ENCODE measurements around the gene DISC1. TPM values are rescaled to one million over a fixed set of nuclear protein-coding genes. Genes with fewer than 3 reads are reported as not detected.
A peak's percentile ranks its signal among the peaks of the same experiment; 100 is the strongest.
"Not testable (repeated sequence)": the region's sequence is repeated elsewhere in the genome, so short reads cannot be mapped to it uniquely, and the experiment has no call there.

DISC1 gene
- total and polyA plus RNA-seq, 7 experiments from 2014 or later = 7.8 to 33.8 (median 17.1) TPM

DNA sequence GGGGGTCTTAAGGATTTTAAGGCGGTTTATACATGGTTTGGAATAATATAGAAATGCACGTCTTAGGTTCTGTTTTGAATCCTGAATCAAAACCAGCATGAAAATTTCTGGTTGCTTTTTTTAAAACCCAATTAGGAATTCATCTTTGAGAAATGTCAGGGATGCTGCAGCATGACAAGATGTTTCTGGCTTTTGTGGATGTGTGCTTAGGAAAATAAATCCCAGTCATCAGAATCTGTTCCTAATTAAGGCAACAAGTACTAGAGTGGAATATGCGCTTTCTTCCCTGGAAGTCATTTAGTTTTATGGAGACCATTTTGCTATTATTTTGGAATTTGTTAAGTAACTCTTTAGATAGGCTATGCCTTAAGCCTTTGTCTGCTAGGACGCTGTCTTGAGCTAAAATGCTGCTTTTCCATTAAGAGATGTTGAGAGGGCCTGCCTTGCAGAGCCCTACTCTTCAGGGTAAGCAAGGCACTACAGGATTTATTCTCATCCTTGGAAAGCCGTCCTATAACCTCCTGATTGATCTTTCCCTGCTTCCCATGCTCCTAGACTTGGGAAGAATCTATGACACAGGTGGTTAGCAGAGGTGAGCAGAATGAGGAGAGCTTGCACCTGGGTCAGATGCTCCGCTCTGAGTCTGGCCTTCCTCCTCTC, 332.8 kb downstream of the DISC1 start:
- H3K36me3 ChIP-seq (ENCODE audit: control insufficient read depth in 2 of 3, insufficient read depth in 3 of 3, low read length in 3 of 3) = peaks cover 0 to 23% (median 0%) of the 10 kb centered on the region in 3 experiments
- no peak for ATAC-seq
- ChIA-PET CTCF (interaction anchor here (0.6 kb wide), 1 partner anchor 70 kb away, joined by 3 read pairs; no protein-coding TSS in a partner anchor), POLR2A (no interaction called here)
- no peaks in the 10 kb centered on the region for H3K27me3 ChIP-seq (ENCODE audit: control insufficient read depth in 2 of 2, insufficient read depth in 2 of 2, low read length in 2 of 2)
- no peak overlapping the region for H3K4me3 ChIP-seq (ENCODE audit: low read length)
- H3K9me3 ChIP-seq (ENCODE audit: control insufficient read depth in 2 of 3, low read length in 3 of 3) = no peaks in the 10 kb centered on the region
- peaks cover 11 to 86% (median 78%) of the 10 kb centered on the region in 5 donors for H3K36me3 Mint-ChIP-seq
- peaks cover 0 to 4% (median 0%) of the 10 kb centered on the region in 7 donors for H3K4me1 Mint-ChIP-seq
- no peaks in the 10 kb centered on the region for H3K27me3 Mint-ChIP-seq
- H3K4me3 Mint-ChIP-seq = no peak overlapping the region
- intact Hi-C loops (cut with micrococcal nuclease) = no loop called here
- no peak overlapping the region for H3K27ac Mint-ChIP-seq
- no peak overlapping the region for H3K27ac ChIP-seq (ENCODE audit: low read depth, low read length)
- peaks cover 0 to 17% (median 5%) of the 10 kb centered on the region in 11 donors for H3K9me3 Mint-ChIP-seq
- no peaks in the 10 kb centered on the region for H3K4me1 ChIP-seq (ENCODE audit: control insufficient read depth in 2 of 2, insufficient read depth in 2 of 2, low read length in 2 of 2)
- DNase-seq = no peak

DNA sequence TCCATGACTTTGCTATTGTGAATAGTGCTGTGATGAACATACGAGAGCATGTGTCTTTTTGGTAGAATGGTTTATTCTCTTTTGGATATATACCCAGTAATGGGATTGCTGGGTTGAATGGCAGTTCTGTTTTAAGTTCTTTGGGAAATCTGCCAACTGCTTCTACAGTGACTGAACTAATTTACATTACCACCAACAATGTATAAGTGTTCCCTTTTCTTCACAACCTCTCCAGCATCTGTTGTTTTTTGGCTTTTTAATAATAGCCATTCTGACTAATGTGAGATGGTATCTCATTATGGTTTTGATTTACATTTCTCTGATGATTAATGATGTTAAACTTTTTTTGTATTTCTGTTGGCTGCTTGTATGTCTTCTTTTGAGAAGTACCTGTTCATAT, 335.2 kb downstream of the DISC1 start:
- H3K4me3 ChIP-seq (ENCODE audit: low read length); CTCF ChIA-PET; H3K9me3 Mint-ChIP-seq; H3K4me1 ChIP-seq (ENCODE audit: control insufficient read depth in 2 of 2, insufficient read depth in 2 of 2, low read length in 2 of 2); intact Hi-C loops (cut with micrococcal nuclease); H3K27me3 Mint-ChIP-seq; ATAC-seq; H3K9me3 ChIP-seq (ENCODE audit: control insufficient read depth in 2 of 3, low read length in 3 of 3); H3K27ac Mint-ChIP-seq; DNase-seq; H3K4me3 Mint-ChIP-seq; H3K27ac ChIP-seq (ENCODE audit: low read depth, low read length); H3K27me3 ChIP-seq (ENCODE audit: control insufficient read depth in 2 of 2, insufficient read depth in 2 of 2, low read length in 2 of 2); POLR2A ChIA-PET: not testable (repeated sequence)
- peaks cover 7 to 89% (median 69%) of the 10 kb centered on the region in 5 donors for H3K36me3 Mint-ChIP-seq
- H3K4me1 Mint-ChIP-seq = peaks cover 0 to 12% (median 0%) of the 10 kb centered on the region in 7 donors
- peaks cover 0 to 25% (median 0%) of the 10 kb centered on the region in 3 experiments for H3K36me3 ChIP-seq (ENCODE audit: control insufficient read depth in 2 of 3, insufficient read depth in 3 of 3, low read length in 3 of 3)

DNA sequence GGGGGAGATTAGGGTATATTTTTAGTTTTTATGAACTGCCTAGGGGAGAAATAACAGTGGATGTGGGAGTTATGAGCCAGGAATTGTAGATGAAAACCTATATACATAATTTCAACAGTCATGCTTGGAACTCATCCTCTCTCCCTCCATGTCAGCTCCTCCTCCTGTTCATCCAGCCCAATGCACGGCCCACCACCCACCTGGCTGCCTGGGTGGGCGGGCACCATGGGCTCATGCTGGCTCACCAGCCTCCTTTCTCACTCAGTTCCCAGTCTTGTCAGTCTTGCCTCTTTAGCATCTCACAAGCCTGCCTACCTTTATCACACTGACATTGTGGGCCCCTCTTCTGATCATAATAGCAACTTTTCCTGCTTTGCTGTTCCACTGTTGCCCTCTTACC, 336.0 kb downstream of the DISC1 start:
- Histone ChIP-seq H3K4me3 (ENCODE audit: low read length) (no peak overlapping the region), H3K36me3 (ENCODE audit: control insufficient read depth in 2 of 3, insufficient read depth in 3 of 3, low read length in 3 of 3) (peaks cover 0 to 25% (median 0%) of the 10 kb centered on the region in 3 experiments), H3K4me1 (ENCODE audit: control insufficient read depth in 2 of 2, insufficient read depth in 2 of 2, low read length in 2 of 2) (no peaks in the 10 kb centered on the region), H3K27ac (ENCODE audit: low read depth, low read length) (no peak overlapping the region), H3K27me3 (ENCODE audit: control insufficient read depth in 2 of 2, insufficient read depth in 2 of 2, low read length in 2 of 2) (no peaks in the 10 kb centered on the region), H3K9me3 (ENCODE audit: control insufficient read depth in 2 of 3, low read length in 3 of 3) (no peaks in the 10 kb centered on the region)
- CTCF ChIA-PET = no interaction called here
- Mint-ChIP-seq H3K4me3 (no peak overlapping the region), H3K4me1 (peaks cover 0 to 12% (median 0%) of the 10 kb centered on the region in 7 donors), H3K27ac (no peak overlapping the region), H3K27me3 (no peaks in the 10 kb centered on the region), H3K36me3 (peaks cover 7 to 85% (median 68%) of the 10 kb centered on the region in 5 donors), H3K9me3 (peaks cover 0 to 4% (median 0%) of the 10 kb centered on the region in 11 donors)
- DNase-seq (no peak), ATAC-seq (no peak)
- intact Hi-C loops (cut with micrococcal nuclease) = no loop called here
- POLR2A ChIA-PET = no interaction called here

DNA sequence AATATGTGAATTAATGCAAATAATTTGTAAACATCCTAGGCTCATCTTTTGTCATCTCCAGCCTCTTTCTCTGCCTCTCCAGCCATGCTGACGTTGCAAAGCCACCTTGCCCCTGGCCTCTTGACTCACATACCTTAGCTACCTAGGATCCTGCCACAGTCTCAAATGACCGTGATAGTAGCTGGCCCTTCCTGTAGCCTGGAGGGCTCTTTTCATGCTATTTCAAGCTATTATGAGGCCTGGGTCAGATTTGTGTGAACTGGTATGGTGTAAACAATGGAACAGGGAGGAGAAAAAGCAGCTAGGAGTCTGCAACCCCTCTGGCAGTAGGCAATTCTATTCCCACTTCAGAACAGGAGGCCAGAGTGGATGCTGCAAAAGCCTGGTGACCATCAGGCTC, 337.7 kb downstream of the DISC1 start:
- H3K27me3 Mint-ChIP-seq = no peaks in the 10 kb centered on the region
- H3K9me3 Mint-ChIP-seq = peaks cover 0 to 4% (median 0%) of the 10 kb centered on the region in 11 donors
- intact Hi-C loops (cut with micrococcal nuclease) = no loop called here
- Histone ChIP-seq H3K4me1 (ENCODE audit: control insufficient read depth in 2 of 2, insufficient read depth in 2 of 2, low read length in 2 of 2) (no peaks in the 10 kb centered on the region), H3K9me3 (ENCODE audit: control insufficient read depth in 2 of 3, low read length in 3 of 3) (no peaks in the 10 kb centered on the region), H3K36me3 (ENCODE audit: control insufficient read depth in 2 of 3, insufficient read depth in 3 of 3, low read length in 3 of 3) (peaks cover 0 to 25% (median 0%) of the 10 kb centered on the region in 3 experiments), H3K4me3 (ENCODE audit: low read length) (no peak overlapping the region), H3K27ac (ENCODE audit: low read depth, low read length) (no peak overlapping the region), H3K27me3 (ENCODE audit: control insufficient read depth in 2 of 2, insufficient read depth in 2 of 2, low read length in 2 of 2) (no peaks in the 10 kb centered on the region)
- DNase-seq (no peak), ATAC-seq (no peak)
- POLR2A ChIA-PET = no interaction called here
- H3K27ac Mint-ChIP-seq = peak overlapping the region in 1 of 9 donors; percentile 39
- H3K36me3 Mint-ChIP-seq = peaks cover 10 to 87% (median 65%) of the 10 kb centered on the region in 5 donors
- H3K4me3 Mint-ChIP-seq = peak overlapping the region in 1 of 10 donors; percentile 35
- CTCF ChIA-PET = no interaction called here
- H3K4me1 Mint-ChIP-seq = peaks cover 0 to 12% (median 0%) of the 10 kb centered on the region in 7 donors

DNA sequence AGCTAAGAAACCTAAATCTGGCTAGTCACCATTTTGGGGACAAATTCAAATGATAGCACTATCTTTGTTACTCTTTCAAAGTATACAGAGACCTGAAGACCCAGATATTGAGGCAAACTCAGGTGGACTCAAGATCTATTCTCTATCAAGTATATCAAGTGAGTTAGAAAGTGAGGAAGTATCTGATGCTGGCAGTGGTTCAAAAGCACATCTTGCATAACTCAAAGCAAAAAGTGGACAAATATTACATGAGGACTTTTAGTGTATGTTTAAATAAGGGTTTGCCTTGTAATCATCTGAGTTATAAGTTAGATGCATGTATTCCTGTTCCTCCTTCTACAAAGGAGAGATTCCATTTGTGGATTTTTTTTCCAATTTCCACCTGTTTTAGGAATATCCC, 338.4 kb downstream of the DISC1 start:
- Mint-ChIP-seq H3K4me3 (no peak overlapping the region), H3K9me3 (peaks cover 0 to 4% (median 0%) of the 10 kb centered on the region in 11 donors), H3K4me1 (peaks cover 0 to 12% (median 0%) of the 10 kb centered on the region in 7 donors), H3K27ac (peak overlapping the region in 1 of 9 donors; percentile 77), H3K27me3 (no peaks in the 10 kb centered on the region), H3K36me3 (peaks cover 7 to 84% (median 58%) of the 10 kb centered on the region in 5 donors)
- ATAC-seq (no peak), DNase-seq (no peak)
- Histone ChIP-seq H3K9me3 (ENCODE audit: control insufficient read depth in 2 of 3, low read length in 3 of 3) (no peaks in the 10 kb centered on the region), H3K27ac (ENCODE audit: low read depth, low read length) (no peak overlapping the region), H3K4me3 (ENCODE audit: low read length) (no peak overlapping the region), H3K4me1 (ENCODE audit: control insufficient read depth in 2 of 2, insufficient read depth in 2 of 2, low read length in 2 of 2) (no peaks in the 10 kb centered on the region), H3K27me3 (ENCODE audit: control insufficient read depth in 2 of 2, insufficient read depth in 2 of 2, low read length in 2 of 2) (no peaks in the 10 kb centered on the region), H3K36me3 (ENCODE audit: control insufficient read depth in 2 of 3, insufficient read depth in 3 of 3, low read length in 3 of 3) (peaks cover 0 to 20% (median 0%) of the 10 kb centered on the region in 3 experiments)
- CTCF ChIA-PET = no interaction called here
- POLR2A ChIA-PET = no interaction called here
- intact Hi-C loops (cut with micrococcal nuclease) = no loop called here

DNA sequence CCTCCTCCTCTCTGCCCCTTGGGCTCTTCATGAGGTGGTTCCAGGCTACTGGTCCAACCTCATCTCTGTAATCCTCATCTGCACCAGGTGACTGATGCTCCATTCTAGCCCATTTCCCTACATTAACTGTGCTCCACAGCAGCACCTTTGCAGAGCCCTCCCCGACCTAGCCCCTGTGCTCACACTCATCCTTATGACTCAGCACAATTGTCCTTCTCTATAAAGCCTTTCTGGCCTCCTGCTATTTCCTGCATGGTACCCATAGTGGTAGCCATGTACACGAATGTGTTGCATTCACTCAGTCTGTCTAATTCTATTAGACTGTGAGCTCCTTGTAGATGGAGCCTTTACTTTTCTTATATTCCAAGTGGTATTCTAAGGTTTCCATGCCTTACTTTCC, 339.0 kb downstream of the DISC1 start:
- H3K27me3 Mint-ChIP-seq = no peaks in the 10 kb centered on the region
- H3K4me1 ChIP-seq (ENCODE audit: control insufficient read depth in 2 of 2, insufficient read depth in 2 of 2, low read length in 2 of 2) = no peaks in the 10 kb centered on the region
- H3K27ac ChIP-seq (ENCODE audit: low read depth, low read length) = no peak overlapping the region
- DNase-seq (no peak), ATAC-seq (no peak)
- peaks cover 0 to 19% (median 0%) of the 10 kb centered on the region in 3 experiments for H3K36me3 ChIP-seq (ENCODE audit: control insufficient read depth in 2 of 3, insufficient read depth in 3 of 3, low read length in 3 of 3)
- POLR2A ChIA-PET = no interaction called here
- peaks cover 0 to 12% (median 5%) of the 10 kb centered on the region in 7 donors for H3K4me1 Mint-ChIP-seq
- intact Hi-C loops (cut with micrococcal nuclease) = no loop called here
- H3K36me3 Mint-ChIP-seq = peaks cover 7 to 84% (median 63%) of the 10 kb centered on the region in 5 donors
- no peak overlapping the region for H3K4me3 Mint-ChIP-seq
- peaks cover 0 to 4% (median 0%) of the 10 kb centered on the region in 11 donors for H3K9me3 Mint-ChIP-seq
- CTCF ChIA-PET = no interaction called here
- H3K4me3 ChIP-seq (ENCODE audit: low read length) = no peak overlapping the region
- no peaks in the 10 kb centered on the region for H3K9me3 ChIP-seq (ENCODE audit: control insufficient read depth in 2 of 3, low read length in 3 of 3)
- peak overlapping the region in 1 of 9 donors; percentile 77 for H3K27ac Mint-ChIP-seq
- H3K27me3 ChIP-seq (ENCODE audit: control insufficient read depth in 2 of 2, insufficient read depth in 2 of 2, low read length in 2 of 2) = no peaks in the 10 kb centered on the region

DNA sequence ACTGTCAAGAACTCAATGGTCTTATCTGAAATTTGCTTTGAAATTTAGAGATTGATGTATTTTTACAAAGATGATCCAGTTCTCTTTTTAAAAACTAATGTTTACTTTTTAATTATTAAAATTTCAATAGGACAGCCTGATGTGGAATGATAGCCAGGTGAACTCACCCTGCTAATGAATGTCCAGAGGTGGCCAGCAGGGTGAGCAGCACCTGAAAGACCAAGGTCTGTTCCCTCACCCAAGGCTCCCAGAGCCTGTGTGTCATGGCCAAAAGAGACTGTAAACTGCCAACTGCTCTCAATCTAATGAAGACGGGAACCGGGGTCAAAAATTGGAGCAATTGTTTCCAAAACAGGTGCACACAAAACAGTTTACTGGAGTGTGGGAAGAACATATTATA, 340.4 kb downstream of the DISC1 start:
- peaks cover 7 to 83% (median 65%) of the 10 kb centered on the region in 5 donors for H3K36me3 Mint-ChIP-seq
- H3K9me3 ChIP-seq (ENCODE audit: control insufficient read depth in 2 of 3, low read length in 3 of 3) = no peaks in the 10 kb centered on the region

More for the DNA sequence above, 340.4 kb downstream of the DISC1 start:
- Mint-ChIP-seq H3K9me3 (peaks cover 0 to 6% (median 0%) of the 10 kb centered on the region in 11 donors), H3K27me3 (no peaks in the 10 kb centered on the region), H3K4me1 (peaks cover 5 to 22% (median 13%) of the 10 kb centered on the region in 7 donors), H3K27ac (peak overlapping the region in 1 of 9 donors; percentile 39), H3K4me3 (no peak overlapping the region)
- ChIA-PET POLR2A (no interaction called here), CTCF (no interaction called here)
- no peak for ATAC-seq
- no peak overlapping the region for H3K27ac ChIP-seq (ENCODE audit: low read depth, low read length)
- no peak for DNase-seq
- H3K27me3 ChIP-seq (ENCODE audit: control insufficient read depth in 2 of 2, insufficient read depth in 2 of 2, low read length in 2 of 2) = no peaks in the 10 kb centered on the region
- peaks cover 0 to 12% (median 0%) of the 10 kb centered on the region in 3 experiments for H3K36me3 ChIP-seq (ENCODE audit: control insufficient read depth in 2 of 3, insufficient read depth in 3 of 3, low read length in 3 of 3)
- no peak overlapping the region for H3K4me3 ChIP-seq (ENCODE audit: low read length)
- H3K4me1 ChIP-seq (ENCODE audit: control insufficient read depth in 2 of 2, insufficient read depth in 2 of 2, low read length in 2 of 2) = peaks cover 0 to under 1% of the 10 kb centered on the region in 2 donors
- intact Hi-C loops (cut with micrococcal nuclease) = no loop called here
